Astrocyte of the hippocampus (primary cell): ENCODE results near the gene ANGPT4.
"Not testable (repeated sequence)": the region's sequence is repeated elsewhere in the genome, so short reads cannot be mapped to it uniquely, and the experiment has no call there.

Source experiments
- DNase-seq: peaks from one replicate; pipeline ENCODE4 v3.0.0; 2011; ENCODE audit warnings: low read depth, low spot score

ANGPT4 gene

DNA sequence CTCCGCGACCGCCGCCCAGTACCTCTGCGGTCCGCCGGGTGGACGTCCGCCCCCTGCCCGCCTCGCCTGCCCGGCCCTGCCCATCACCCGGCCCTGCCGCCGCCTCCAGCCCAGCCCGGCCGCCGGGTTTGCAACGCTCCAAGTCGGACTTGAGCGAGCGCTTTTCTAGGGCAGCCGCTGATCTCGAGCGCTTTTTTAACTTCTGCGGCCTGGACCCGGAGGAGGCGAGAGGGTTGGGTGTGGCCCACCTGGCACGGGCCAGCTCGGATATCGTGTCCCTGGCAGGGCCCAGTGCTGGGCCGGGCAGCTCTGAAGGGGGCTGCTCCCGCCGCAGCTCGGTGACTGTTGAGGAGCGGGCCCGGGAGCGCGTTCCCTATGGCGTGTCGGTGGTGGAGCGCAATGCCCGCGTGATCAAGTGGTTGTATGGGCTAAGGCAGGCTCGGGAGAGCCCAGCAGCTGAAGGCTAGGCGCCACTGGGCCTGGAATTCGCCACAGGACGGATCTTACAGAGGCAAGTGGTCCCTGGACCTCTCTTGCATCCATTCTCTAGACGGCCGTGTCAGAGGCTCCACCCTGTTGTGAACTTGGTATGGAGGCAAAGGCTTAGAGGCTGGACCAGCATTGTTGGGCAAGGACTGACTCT is 70.8 kb downstream of the ANGPT4 start:
- DNase-seq = no peak

DNA sequence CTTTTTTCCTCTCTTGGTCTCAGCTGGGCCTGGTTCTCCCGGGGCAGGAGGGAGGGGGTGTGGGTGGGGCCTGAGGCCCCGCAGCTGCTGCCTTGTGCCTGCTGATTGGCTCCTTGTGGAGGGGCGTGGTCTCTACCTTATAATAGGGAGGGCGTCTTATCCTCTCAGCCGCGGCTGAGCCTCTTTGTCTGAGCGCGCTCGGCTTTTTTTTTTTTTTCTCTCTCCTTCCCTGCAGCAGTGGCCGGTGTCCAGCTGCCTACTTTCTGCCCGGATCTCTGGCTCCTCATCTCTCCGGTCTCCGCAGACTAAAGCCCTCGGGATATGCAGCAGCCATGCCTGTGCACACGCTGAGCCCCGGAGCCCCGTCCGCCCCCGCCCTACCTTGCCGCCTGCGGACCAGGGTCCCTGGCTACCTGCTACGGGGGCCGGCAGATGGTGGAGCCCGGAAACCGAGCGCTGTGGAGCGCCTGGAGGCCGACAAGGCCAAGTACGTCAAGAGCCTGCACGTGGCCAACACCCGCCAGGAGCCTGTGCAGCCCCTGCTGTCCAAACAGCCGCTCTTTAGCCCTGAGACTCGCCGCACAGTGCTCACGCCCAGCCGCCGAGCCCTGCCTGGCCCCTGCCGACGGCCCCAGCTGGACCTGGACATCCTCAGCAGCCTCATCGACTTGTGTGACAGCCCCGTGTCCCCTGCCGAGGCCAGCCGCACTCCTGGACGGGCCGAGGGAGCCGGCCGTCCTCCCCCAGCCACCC is 71.5 kb downstream of the ANGPT4 start:
- DNase-seq = peak; percentile 96

DNA sequence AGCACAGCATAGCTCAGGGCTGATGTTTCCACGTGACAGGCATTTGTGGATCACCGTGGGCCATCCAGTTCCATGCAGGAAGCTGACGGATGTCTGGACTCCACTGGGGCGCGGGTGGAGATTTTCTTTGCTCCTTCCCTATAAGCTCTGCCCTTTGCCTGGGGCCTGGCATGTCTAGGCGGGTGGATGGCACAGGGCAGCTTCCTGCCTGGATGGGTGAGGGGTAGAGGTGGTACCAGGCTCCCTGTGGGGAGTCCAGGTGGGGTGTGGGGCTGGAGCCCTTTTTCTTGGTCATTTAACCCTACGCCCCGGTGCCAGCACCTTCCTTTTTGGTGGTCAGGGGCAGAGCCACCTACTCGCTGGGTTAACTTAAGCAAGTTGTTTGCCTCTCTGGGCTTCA is 72.2 kb downstream of the ANGPT4 start:
- no peak for DNase-seq

DNA sequence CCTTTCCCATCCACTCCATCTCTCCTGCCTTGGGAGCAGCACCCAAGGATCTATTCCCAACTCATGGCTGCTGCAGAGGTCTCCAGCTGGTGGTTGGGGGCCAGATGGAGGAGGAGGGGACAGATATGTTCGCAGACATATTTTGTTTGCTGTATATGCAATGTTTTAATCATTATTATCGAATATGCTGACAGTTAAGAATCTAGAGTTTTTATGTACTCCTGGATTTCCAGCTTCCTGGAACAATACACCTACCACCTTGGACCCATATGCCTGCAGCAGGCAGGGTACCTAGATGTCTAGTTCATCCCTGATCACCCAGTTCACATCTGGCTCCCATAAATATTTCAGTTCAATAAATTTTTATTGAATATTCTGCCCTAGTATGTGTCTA is 73.6 kb downstream of the ANGPT4 start:
- DNase-seq = no peak

DNA sequence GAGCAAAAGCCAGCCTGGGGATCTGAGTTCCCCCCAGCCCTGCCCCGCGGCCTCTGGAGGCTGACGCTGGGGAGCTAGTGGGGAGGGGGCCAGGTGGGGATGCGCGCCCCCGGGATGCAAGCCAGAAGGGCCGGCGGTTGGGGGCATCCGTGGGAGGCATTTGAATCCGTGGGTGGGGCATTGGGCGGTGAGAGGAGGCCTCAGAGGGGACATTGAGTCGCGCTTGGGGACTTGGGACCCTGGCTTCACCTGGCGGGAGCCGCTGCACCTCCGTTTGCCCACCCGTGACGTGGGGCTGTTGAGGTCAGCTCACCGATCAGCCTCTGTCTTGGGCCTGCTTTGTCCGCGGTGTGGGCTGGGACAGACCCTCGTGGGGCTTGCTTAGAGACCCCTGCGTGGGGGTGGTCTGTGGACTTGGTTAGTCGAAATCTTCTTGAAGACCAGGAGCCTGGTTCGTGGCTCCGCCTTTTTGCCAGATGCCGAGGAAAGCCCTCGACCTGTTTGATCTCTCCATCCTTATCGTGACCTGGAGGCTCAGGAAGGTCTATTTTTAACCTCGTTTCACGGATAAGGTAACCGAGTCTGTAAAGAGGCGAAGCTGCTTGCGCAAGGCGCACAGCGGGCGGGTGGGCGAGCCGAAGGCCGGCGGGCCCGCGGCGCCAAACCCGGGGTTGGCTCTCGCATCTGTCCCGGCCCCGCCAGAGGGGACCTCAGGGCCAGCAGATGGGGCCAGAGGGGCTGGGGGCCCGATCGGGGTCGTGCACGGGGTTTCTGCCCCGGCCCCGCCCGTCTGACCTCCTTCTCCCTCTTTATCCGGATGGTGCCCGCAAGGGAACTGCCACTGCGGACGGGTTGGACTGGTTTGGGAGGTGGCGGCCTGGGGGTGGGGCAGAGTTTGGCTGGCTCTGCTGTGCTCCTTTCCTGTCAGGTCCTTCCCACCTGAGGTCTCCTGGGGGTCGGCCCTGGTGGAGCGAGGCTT is 74.3 kb downstream of the ANGPT4 start:
- DNase-seq = no peak

DNA sequence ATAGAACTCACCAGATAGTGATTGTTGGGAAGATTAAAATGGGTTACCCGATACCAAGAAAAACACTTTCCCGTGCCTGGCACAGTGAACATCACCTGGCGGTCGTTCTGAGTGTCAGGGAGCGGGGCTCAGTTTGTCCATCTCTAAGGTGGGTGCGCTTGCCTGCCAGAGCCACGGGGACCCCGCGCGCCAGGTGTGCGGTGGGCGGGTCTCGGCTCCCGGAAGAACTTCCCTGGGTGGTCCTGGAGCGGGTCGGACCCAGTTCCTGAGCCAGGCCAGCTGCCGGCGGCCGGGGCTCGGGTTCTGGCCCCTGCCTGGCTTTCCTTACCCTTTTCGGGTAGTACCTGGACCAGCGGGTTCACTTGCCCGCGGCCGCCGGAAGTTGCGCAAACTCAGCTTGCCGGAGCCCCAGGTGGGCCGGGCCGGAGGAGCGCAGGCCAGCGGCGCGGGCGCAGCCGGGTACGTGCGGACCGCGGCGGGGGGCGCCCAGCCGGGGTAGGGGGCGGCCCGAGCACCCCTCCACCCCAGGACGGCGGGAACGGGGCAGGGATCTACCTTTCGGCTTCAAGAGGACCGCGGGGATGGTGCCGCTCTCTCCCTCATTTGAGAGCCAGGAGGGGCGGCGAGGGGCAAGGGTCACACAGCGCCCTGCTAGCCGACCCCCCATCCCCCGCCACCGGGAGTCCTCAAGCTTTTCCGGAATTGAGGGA is 75.1 kb downstream of the ANGPT4 start:
- DNase-seq = peak; percentile 43

DNA sequence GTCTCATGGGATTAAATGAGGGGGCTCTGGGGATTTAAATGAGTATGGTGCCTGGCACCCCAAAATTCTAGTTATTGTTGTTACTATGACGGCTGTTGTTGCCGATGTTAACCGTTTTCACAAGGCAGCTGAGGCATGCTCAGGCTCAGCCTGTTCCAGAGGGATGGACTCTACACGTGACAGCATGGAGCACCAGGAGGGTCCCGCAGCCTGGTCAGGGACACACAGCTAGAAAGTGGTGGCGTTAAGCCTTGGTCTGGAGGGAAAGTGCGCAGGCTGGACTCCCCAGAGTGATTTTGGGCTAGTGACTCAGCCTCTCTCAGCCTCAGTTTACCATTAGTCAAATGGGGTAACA is 75.7 kb downstream of the ANGPT4 start:
- DNase-seq = no peak

DNA sequence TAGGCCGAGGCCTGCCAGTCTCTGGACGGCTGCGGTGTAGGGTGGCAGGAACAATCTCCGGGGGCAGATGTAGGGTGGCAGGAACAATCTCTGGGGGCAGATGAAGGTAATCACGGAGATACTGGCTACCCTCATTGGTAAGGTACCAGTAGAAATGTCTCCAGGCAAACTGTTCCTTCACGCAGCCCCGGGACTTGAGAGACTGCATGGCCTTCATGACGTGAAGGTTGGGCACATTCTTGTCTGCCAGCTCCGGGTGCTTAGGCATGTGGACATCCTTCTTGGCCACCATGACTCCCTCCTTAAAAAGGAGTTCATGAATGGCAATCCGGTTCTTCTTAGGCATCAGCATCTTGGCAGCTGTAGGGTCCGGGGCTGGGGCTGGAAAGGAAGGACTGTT is 76.5 kb downstream of the ANGPT4 start:
- no peak for DNase-seq

DNA sequence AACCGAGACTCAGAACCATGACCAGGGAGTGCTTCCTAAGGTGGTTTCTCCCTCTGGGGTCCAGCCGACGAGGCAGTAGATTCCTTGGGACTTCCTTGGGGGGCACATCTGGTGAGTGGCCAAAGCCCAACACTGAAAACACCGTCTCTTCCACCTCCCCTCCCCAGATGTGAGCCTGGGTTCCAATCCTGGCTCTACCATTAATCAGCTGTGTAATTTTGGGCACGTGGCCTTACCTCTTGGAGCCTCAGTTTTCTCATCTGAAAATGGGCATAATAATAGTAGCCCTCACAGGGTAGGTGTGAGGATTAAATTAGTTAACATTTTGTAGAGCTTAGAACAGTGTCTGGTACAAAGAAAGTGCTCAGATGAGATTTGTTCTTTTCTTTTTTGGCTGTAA is 77.1 kb downstream of the ANGPT4 start:
- no peak for DNase-seq

DNA sequence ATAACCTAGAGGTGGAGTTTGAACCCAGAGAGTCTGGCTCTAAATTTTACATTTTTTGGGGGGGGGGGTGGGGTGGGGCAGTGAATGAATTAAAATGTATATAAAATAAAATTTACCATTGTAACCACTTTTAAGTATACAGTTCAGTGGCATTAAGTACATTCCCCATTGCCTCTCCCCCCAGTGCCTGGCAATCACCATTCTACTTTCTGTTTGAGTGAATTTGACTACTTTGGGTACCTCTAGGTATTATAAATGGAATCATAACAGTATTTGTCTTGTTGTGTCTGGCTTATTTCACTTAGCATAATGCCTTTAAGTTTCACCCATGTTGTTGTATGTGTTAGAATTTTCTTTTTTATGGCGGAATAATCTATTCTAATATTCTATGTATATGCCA is 79.9 kb downstream of the ANGPT4 start:
- DNase-seq = no peak

DNA sequence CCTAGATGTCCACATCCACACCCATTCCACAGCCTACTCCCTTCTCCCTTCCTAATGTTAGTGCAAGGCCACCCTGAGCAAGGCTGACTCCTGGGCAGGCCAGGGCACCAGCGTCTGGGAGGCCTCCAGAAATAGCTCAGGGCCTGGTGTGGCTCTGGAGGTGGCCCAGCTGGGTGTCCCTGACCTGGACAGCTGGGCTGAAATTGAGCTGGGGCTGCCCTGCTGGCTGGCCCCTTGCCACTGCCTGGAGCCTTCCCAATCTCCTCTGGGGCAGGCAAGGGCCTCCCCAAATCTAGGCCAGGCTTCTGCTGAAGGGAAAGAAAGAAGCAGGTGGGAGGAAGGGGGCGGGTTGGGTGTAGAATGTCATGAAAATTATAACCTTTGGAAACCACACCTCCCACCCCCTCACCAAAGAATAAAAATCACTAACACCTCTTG is 80.5 kb downstream of the ANGPT4 start:
- DNase-seq = no peak

DNA sequence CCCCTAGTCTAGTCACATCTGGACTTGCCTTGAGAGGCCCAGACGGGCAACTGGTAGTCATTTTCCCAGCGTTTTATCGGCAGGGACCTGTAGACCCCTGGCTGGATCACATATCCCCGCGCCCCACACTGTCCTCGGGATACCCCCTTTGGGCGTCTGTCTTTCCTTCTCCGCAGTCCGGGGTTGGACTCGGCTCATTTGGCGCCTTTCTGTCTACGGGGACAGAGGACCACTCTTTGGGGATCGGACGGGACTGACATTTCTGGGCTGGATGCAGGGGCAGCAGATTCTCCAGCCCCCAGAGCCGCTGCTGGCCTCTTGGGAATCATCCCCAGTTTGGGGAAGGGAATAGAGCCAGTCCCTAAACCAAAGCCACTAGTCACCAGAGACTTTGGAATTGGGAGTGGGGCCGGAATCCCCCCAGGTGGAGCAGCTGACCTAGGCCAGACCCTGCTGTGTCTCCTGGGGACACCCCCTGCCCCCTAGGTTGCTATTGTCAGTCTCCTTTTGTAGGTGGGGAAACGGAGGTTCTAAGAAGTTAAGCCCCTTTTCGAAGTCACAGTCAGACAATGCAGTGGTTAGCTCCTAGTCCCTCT is 81.9 kb downstream of the ANGPT4 start:
- no peak for DNase-seq

DNA sequence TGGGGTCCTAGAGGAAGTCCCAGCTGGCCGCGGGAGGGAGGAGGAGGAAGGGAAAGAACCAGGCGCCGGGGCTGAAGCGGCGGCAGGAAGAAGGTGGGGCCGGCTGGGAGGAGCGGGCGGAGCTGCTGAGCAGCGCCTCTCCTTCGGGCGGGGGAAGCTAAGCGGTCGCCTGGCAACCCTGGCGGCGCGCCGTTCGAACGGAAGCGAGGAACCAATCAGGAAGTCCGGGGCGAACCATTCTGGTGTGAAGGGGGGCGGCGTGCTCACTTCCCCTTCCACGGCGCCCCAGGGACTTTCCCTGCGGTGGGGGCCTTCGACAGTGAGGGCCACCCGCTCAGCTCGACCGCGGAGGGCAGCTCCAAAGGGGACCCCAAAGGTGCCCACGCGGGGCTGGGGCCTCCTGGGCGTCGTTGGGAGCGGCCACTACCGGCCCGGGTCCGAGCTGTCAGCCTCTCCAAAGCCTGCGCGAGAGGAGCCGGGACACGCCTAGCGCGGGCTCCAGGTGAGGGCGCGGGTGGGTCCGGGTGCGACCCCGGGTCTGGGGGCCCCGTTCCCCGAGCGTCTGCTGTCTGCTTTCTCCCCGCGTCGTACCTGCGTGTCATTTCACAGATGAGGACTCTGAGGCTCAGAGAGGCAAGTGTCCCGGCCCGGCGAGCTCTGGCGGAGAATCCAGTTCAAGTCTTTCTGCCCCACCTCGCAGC is 82.5 kb downstream of the ANGPT4 start, which contains the start of gene FAM110A:
Gene FAM110A (plus strand): TSS at position 266 of the 701 bp plus-strand sequence. CDS start 11,090 bp downstream, outside the sequence.
- DNase-seq = peak; percentile 97

DNA sequence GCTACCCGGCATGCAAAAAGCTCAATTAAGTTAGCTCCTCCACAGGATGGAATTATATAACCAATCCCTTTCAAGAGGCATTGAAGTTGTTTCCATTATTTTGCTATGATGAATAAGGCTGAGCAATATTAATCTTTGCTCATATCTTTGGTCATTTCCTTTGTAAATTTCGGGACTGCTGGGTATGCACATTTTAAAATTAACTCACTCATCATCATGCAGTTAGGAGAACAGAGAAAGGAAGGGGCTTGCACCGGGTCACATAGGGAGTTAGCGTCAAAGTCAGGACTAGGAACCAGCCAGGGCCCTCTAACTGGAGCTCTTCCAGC is 83.0 kb downstream of the ANGPT4 start:
- DNase-seq = no peak

DNA sequence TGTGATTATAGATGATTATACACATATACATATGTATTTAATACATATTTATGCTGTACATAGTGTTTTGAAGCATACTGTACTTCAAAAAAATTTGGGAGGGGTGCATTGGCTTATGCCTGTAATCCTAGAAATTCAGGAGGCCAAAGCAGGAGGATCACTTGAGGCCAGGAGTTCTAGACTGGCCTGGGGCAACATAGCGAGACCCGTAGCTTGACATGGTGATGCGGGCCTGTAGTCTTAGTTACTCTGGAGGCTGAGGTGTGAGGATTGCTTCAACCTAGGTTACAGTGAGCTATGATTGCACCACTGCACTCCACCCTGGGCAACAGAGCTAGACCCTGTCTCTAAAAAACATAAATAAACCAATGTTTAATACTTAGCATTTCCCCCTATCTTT is 84.2 kb downstream of the ANGPT4 start:
- DNase-seq = no peak

DNA sequence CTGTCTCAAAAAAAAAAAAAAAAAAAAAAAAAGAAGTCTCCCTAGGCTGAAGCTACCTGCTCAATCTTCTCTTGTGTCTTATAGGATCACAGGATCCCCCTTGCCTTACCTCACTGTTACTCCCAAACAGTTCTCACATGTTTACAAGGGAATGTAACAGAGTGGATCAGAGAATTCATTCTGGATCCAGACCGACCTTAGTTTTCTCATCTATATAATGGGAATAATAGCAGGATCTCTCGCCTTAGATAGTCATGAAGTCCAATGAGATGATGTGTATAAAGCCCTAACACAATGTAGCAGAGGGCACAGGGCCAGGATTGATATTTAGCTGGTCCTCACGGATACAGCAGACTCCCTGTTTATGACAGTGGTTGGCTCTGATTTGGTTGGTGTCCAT is 84.9 kb downstream of the ANGPT4 start:
- no peak for DNase-seq

DNA sequence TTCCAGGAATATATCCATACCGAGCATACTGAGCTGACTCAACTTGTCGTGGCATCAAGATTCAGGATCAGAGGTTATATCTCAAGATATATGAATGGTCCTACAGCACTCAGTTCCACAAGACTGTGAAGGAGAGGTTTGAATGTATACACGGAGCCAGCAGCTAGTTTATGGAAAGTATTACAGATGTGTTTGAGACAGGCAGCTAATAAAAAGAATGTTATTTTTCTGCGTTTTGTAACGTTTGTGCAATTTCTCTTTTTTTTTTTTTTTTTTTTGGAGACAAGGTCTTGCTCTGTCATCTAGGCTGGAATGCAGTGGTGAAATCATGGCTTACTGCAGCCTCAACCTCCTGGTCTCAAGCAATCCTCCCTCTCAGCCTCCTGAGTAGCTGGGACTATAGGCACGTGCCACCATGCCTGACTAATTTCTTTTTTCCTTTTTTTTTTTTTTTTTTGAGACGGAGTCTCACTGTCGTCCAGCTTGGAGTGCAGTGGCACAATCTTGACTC is 86.1 kb downstream of the ANGPT4 start:
- DNase-seq = no peak

DNA sequence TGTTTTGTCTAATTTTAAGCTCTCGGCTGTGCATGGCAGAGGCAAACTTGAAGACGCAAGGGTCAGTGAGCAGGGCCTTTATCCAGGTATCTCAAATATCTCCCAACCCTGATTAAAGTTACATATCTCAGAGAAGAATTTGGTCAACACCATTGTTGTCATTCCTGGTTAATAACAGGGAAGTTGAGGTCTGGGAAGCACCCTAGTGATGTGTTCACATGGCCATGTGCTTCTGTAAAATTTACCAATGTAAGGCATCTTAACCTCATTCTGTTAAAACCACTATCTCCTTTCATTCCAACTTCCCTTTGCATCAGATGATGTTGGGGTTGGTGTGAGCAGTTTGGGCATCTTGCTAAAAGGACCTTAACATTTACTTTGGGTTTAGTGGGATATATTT is 86.6 kb downstream of the ANGPT4 start:
- no peak for DNase-seq

DNA sequence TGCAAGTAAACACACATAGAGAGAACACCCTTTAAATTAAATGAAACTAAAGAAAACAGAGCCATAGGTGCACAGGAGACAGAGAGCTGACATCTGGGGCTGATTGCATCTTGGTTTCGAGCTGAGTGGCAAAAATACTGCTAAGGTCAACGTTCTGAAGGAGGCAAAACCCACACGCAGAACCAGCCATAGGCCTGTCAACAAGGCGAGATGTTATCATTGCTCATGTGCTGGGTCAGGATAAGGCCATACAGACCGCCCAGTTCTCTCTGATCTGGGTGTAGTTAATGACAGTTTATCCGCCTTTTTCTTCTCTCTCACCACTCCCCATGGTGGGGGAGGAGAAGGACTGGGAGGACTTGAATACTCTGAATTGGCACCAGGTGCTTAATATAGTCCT is 87.1 kb downstream of the ANGPT4 start:
- DNase-seq = no peak

DNA sequence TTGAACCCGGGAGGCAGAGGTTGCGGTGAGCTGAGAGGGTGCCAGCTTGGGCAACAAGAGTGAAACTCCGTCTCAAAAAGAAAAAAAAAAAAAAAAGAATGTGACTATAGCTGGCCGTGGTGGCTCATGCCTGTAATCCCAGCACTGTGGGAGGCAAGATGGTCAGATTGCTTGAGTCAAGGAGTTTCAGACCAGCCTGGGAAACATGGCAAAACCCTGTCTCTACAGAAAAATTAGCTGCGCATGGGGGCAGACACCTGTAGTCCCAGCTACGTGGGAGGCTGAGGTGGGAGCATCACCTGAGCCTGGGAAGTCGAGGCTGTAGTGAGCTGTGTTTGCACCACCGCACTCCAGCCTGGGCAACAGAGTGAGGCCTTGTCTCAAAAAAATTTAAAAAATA is 88.2 kb downstream of the ANGPT4 start:
- not testable (repeated sequence) for DNase-seq
